NCI-H446 treated with DMSO at 0.1 percent for 48 hours (cell line): ENCODE measurements around the gene FMO4.
A peak's percentile ranks its signal among the peaks of the same experiment; 100 is the strongest.
"Not testable (repeated sequence)": the region's sequence is repeated elsewhere in the genome, so short reads cannot be mapped to it uniquely, and the experiment has no call there.

ENCODE experiments used
- DNase-seq: peaks from one replicate; lab custom pipeline; 2025; lab: John Stamatoyannopoulos, UW

Gene FMO4

GRCh38 chr1:171313835-171314320 lies at the start of gene FMO4:
Gene FMO4, plus strand, starts transcription at chr1:171314183. Its CDS starts 5,643 bp downstream, at chr1:171319826.
- peak; percentile 85 for DNase-seq

GRCh38 chr1:171265686-171266085 lies 48.3 kb upstream of the FMO4 start:
- DNase-seq = no peak

- no peak for DNase-seq
Measured at GRCh38 chr1:171266930-171267329, 47.1 kb upstream of the FMO4 start.

GRCh38 chr1:171267391-171267790 lies 46.6 kb upstream of the FMO4 start:
- DNase-seq = no peak

GRCh38 chr1:171270806-171271205 lies 43.2 kb upstream of the FMO4 start:
- DNase-seq = no peak

- no peak for DNase-seq
Measured at GRCh38 chr1:171277534-171277933, 36.4 kb upstream of the FMO4 start.

- DNase-seq = no peak
Measured at GRCh38 chr1:171279234-171279633, 34.7 kb upstream of the FMO4 start.

- no peak for DNase-seq
Measured at GRCh38 chr1:171279678-171280077, 34.3 kb upstream of the FMO4 start.

- no peak for DNase-seq
Measured at GRCh38 chr1:171280599-171280998, 33.4 kb upstream of the FMO4 start.

- DNase-seq = no peak
Measured at GRCh38 chr1:171286032-171286705, 27.8 kb upstream of the FMO4 start.

GRCh38 chr1:171290621-171291020 lies 23.4 kb upstream of the FMO4 start:
- DNase-seq = no peak

GRCh38 chr1:171292799-171293198 lies 21.2 kb upstream of the FMO4 start:
- DNase-seq = no peak

GRCh38 chr1:171295383-171295782 lies 18.6 kb upstream of the FMO4 start:
- not testable (repeated sequence) for DNase-seq

- DNase-seq = no peak
Measured at GRCh38 chr1:171295821-171296220, 18.2 kb upstream of the FMO4 start.

- no peak for DNase-seq
Measured at GRCh38 chr1:171296897-171297296, 17.1 kb upstream of the FMO4 start.

- no peak for DNase-seq
Measured at GRCh38 chr1:171298696-171299095, 15.3 kb upstream of the FMO4 start.

- DNase-seq = no peak
Measured at GRCh38 chr1:171299342-171299741, 14.6 kb upstream of the FMO4 start.

- no peak for DNase-seq
Measured at GRCh38 chr1:171300401-171300800, 13.6 kb upstream of the FMO4 start.

GRCh38 chr1:171310661-171311087 lies 3.3 kb upstream of the FMO4 start:
- DNase-seq = no peak

- no peak for DNase-seq
Measured at GRCh38 chr1:171311771-171312558, 2.0 kb upstream of the FMO4 start.

GRCh38 chr1:171313319-171313834 lies 606 bp upstream of the FMO4 start:
- DNase-seq = no peak

- no peak for DNase-seq
Measured at GRCh38 chr1:171329251-171329650, 15.3 kb downstream of the FMO4 start.

- DNase-seq = no peak
Measured at GRCh38 chr1:171334024-171334640, 20.1 kb downstream of the FMO4 start.
